Testis (tissue), 2 donors: Measurements from ENCODE around the gene ZC3HAV1.

Experiments used
- POLR2A ChIP-seq: fragments of 450-650 bp; IDR thresholded peaks from one replicate; pipeline ENCODE4 v1.6.1; 2017; ENCODE audit warnings: antibody characterized with exemption, mild to moderate bottlenecking, moderate library complexity
- TF ChIP-seq, protein P1 (sequence below), 3 experiments: fragments of 450-650 bp in 2 of 3; fragments of 200-600 bp in 1 of 3; sonication (generic) in 1 of 3; IDR thresholded peaks; one replicate each; pipeline ENCODE4 v1.5.1; 2016 to 2019; ENCODE audit warnings: antibody characterized with exemption in 3 of 3, mild to moderate bottlenecking in 2 of 3, moderate library complexity in 1 of 3

DNA sequence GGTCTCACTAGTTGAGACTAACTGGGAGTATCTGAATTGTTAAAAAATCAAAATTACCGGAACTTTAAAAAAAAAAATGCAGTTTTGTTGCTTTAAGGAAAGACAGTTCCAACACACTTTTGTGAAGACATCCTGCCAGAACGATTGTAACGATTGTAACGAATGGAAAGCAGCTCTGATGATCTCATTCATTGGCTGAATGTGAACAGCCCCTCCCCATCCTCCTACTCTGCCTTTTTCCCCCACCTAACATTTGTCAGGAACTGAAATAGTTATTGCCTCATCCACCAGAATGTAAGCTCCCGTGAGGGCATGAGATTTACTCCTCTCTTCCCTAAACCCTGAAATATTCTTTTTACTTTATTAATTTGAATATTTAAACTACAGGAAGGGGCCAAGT lies 50.6 kb downstream of the ZC3HAV1 start:
- TF ChIP-seq, protein P1, sequence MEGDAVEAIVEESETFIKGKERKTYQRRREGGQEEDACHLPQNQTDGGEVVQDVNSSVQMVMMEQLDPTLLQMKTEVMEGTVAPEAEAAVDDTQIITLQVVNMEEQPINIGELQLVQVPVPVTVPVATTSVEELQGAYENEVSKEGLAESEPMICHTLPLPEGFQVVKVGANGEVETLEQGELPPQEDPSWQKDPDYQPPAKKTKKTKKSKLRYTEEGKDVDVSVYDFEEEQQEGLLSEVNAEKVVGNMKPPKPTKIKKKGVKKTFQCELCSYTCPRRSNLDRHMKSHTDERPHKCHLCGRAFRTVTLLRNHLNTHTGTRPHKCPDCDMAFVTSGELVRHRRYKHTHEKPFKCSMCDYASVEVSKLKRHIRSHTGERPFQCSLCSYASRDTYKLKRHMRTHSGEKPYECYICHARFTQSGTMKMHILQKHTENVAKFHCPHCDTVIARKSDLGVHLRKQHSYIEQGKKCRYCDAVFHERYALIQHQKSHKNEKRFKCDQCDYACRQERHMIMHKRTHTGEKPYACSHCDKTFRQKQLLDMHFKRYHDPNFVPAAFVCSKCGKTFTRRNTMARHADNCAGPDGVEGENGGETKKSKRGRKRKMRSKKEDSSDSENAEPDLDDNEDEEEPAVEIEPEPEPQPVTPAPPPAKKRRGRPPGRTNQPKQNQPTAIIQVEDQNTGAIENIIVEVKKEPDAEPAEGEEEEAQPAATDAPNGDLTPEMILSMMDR (IDR thresholded peaks at IDR 0.05): no peak
- no peak for TF ChIP-seq POLR2A
